Measurements from ENCODE around the gene DDX39A.

DNA sequence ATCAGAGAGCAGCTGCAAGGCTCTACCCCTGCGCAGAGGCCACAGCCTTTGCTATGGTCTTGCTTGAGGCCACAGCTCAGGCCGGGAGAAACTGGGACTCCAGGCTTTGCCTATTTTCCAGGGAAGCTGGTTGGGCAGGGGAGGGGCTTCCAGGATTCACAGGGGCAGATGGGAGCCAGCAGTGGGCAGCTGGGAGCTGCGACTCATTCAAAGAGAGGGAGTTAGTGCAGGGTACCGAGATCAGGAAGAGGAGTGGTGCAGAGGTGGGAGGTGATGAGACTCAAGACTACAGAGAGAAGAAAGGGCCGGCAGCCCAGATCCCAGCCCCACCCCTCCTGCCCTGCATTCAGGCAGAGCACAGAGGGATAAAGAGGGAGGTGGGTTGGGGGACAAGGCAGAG is 25.8 kb downstream of the DDX39A start:
- TF ChIP-seq CTCF (IDR thresholded peaks at IDR 0.05) (no peak), EZH2 (IDR thresholded peaks at IDR 0.05; ENCODE audit: borderline replicate concordance, insufficient read depth, low read depth, low read length, poor library complexity, severe bottlenecking) (no peak)
